Stimulated activated CD8-positive, alpha-beta memory T cell treated with anti-CD3 and anti-CD28 coated beads, Interleukin-7, amount 100 ng/mL, for 24 hours (primary cell): ENCODE data around the gene OR8H3.
"Not testable (repeated sequence)": the region's sequence is repeated elsewhere in the genome, so short reads cannot be mapped to it uniquely, and the experiment has no call there.

Experiments used
- DNase-seq: peaks from one replicate; pipeline ENCODE4 v3.0.0-alpha.2; 2020; ENCODE audit warnings: low read depth

OR8H3 gene

GRCh38 chr11:56122073-56122472 lies at the start of gene OR8H3:
TSS of gene OR8H3 (plus strand) at chr11:56122373. CDS start at chr11:56122373, 0 bp downstream.
- no peak for DNase-seq

- DNase-seq: no peak
These were observed 32.5 kb upstream of the OR8H3 start for GRCh38 chr11:56089697-56090096.

GRCh38 chr11:56093008-56093407 lies 29.2 kb upstream of the OR8H3 start, which contains the start of gene OR8I2:
TSS of gene OR8I2 (plus strand) at chr11:56093308. CDS start at chr11:56093308, 0 bp downstream.
- no peak for DNase-seq

- DNase-seq: no peak
These were observed 18.9 kb upstream of the OR8H3 start, which contains the start of gene OR8H2 for GRCh38 chr11:56103210-56103737. TSS of gene OR8H2 (plus strand) at chr11:56103687. CDS start at chr11:56105043, 1,356 bp downstream.

GRCh38 chr11:56140151-56140661 lies 18.0 kb downstream of the OR8H3 start, which contains the start of gene OR8J3:
TSS of gene OR8J3 (minus strand) at chr11:56140201. CDS start at chr11:56137718, 2,483 bp downstream.
- no peak for DNase-seq

- DNase-seq: not testable (repeated sequence)
These were observed 21.5 kb downstream of the OR8H3 start for GRCh38 chr11:56143681-56144080.

GRCh38 chr11:56151376-56151775 lies 29.2 kb downstream of the OR8H3 start:
- no peak for DNase-seq

GRCh38 chr11:56152333-56152732 lies 30.2 kb downstream of the OR8H3 start:
- no peak for DNase-seq

- DNase-seq: no peak
These were observed 38.0 kb downstream of the OR8H3 start, which contains the start of gene OR8K5 for GRCh38 chr11:56160217-56160616. TSS of gene OR8K5 (minus strand) at chr11:56160317. CDS start at chr11:56160317, 0 bp downstream.

- DNase-seq: no peak
These were observed 41.6 kb downstream of the OR8H3 start for GRCh38 chr11:56163804-56164203.

GRCh38 chr11:56172256-56172830 lies 50.2 kb downstream of the OR8H3 start:
- no peak for DNase-seq
